GM18907 (cell line): ENCODE data around the gene PDS5A.
"Not testable (repeated sequence)": the region's sequence is repeated elsewhere in the genome, so short reads cannot be mapped to it uniquely, and the experiment has no call there.

Source experiments
- ATAC-seq: cut with Tn5 transposase; IDR thresholded peaks from one replicate; pipeline ENCODE4 v1.9.1; 2021; ENCODE audit warnings: mild to moderate bottlenecking, moderate library complexity; ENCODE audit not compliant: unreplicated experiment

Gene PDS5A

GRCh38 chr4:39908284-39908683 lies 69.4 kb downstream of the PDS5A start:
- no peak for ATAC-seq

- no peak for ATAC-seq
These were observed 72.1 kb downstream of the PDS5A start for GRCh38 chr4:39905656-39906055.

- not testable (repeated sequence) for ATAC-seq
These were observed 72.7 kb downstream of the PDS5A start for GRCh38 chr4:39905019-39905418.

- ATAC-seq: no peak
These were observed 76.7 kb downstream of the PDS5A start for GRCh38 chr4:39900966-39901365.

- ATAC-seq: no peak
These were observed 78.4 kb downstream of the PDS5A start for GRCh38 chr4:39899291-39899690.

GRCh38 chr4:39898015-39898414 lies 79.7 kb downstream of the PDS5A start:
- ATAC-seq: no peak

- no peak for ATAC-seq
These were observed 84.0 kb downstream of the PDS5A start for GRCh38 chr4:39893693-39894072.

GRCh38 chr4:39892988-39893692 lies 84.6 kb downstream of the PDS5A start:
- ATAC-seq: no peak

- ATAC-seq: no peak
These were observed 88.5 kb downstream of the PDS5A start for GRCh38 chr4:39889226-39889625.

GRCh38 chr4:39888541-39888940 lies 89.2 kb downstream of the PDS5A start:
- ATAC-seq: no peak

GRCh38 chr4:39883646-39884045 lies 94.1 kb downstream of the PDS5A start:
- no peak for ATAC-seq

GRCh38 chr4:39881789-39882188 lies 95.9 kb downstream of the PDS5A start:
- no peak for ATAC-seq

GRCh38 chr4:39877971-39878370 lies 99.7 kb downstream of the PDS5A start:
- ATAC-seq: no peak

GRCh38 chr4:39873823-39874222 lies 103.9 kb downstream of the PDS5A start:
- ATAC-seq: no peak

GRCh38 chr4:39865280-39865679 lies 112.4 kb downstream of the PDS5A start:
- ATAC-seq: no peak

- ATAC-seq: no peak
These were observed 113.3 kb downstream of the PDS5A start for GRCh38 chr4:39864391-39864790.

- no peak for ATAC-seq
These were observed 116.9 kb downstream of the PDS5A start for GRCh38 chr4:39860804-39861203.

- no peak for ATAC-seq
These were observed 121.7 kb downstream of the PDS5A start for GRCh38 chr4:39855909-39856512.

- no peak for ATAC-seq
These were observed 125.1 kb downstream of the PDS5A start for GRCh38 chr4:39852636-39853035.

- no peak for ATAC-seq
These were observed 127.0 kb downstream of the PDS5A start for GRCh38 chr4:39850727-39851126.

GRCh38 chr4:39846705-39847104 lies 131.0 kb downstream of the PDS5A start:
- no peak for ATAC-seq

- no peak for ATAC-seq
These were observed 131.6 kb downstream of the PDS5A start for GRCh38 chr4:39846120-39846519.

- ATAC-seq: no peak
These were observed 135.8 kb downstream of the PDS5A start for GRCh38 chr4:39841894-39842293.
